ENCODE measurements around the gene TMEM178B.
"Not testable (repeated sequence)": the region's sequence is repeated elsewhere in the genome, so short reads cannot be mapped to it uniquely, and the experiment has no call there.

TMEM178B gene

DNA sequence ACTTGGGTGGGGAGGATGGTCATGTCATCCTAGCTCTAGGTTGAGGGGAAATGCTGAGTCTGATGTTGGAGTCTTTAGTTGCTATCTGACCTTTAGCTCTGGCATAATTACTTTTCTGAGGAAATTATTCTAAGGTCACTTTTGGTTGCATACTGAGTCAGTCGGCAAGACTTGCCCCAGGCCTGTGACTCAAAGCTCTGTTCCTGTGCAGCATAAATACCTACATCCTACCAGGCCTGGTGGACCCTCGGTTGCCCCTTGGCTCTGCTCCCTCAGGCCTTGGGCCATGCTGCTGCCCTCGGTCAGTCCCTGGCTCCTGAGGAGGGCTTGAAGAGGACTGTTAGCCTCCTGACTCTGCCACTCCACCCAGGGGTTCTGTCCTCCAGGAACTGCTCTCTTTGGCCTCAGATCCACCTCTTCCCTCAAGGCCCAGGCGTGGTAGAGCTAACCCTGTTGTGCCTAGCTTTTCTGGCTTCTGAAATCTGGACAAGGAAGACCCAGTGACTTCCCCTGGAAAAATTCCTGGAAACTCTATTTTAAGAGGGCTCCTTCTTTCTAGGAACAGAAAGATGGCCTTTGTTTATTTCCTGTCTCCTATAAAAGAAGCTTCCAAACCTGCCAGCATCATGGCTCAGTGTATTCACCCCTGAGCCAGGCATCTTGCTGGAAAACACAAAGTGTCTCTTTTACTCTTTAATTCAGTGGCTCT lies 71.2 kb downstream of the TMEM178B start:
- no peak for DNase-seq

DNA sequence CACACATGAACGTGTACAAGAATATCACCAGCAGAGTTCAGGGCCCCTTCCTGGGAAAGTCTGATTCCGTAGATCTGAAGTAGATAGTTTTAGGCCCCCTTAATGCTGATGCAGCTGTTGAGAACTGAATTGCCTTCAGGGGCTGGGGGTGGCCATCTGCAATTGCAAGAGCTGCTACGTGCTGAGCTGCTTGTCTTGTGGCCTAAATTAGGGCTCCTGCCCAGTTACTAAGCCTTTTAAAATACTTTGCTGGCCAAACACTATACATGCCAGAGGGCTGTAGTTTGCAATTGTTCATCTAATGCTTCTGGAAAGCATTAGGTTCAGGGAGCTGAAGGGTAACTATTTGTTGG lies 71.7 kb downstream of the TMEM178B start:
- no peak for DNase-seq

GRCh38 chr7:141147482-141147881 lies 73.6 kb downstream of the TMEM178B start:
- DNase-seq, result no peak

DNA sequence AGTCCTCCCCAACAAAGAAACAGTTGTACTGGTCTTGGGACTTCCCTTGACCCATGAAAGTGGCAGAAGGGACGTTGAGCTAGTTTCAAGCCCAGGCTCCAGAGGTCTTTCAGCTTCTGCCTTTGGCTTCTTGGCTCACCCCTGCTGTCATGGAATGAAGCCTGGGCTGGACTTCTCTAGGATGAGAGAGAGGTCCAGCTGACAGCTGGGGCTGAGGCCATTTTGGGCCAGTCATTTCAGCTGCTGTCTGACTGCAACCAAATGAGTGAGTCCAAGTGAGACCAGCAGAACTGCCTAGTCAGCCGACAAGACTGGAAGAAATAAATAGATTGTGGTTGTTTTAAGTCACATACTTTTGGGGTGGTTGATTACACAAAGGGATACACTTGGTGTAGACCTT lies 76.6 kb downstream of the TMEM178B start:
- no peak for DNase-seq

DNA sequence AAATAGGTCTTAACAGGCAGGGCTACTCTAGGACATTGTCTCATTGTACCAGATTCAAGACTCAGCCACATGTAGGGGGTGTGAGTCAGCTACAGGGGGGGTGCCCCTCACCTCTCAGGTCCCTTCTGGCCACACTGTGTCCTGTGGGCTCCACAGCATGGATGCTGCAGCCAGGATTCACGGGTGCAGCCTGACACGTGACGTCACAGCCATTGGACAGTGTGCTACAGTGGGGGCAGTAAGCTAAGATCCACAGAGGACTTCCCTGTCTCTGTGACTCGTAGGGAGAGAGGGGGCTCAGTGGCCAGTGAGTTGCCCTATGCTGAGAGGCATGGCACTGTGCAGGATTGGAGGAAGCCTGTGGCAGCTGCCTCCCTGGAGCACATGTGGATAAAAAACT lies 77.9 kb downstream of the TMEM178B start:
- no peak for DNase-seq

GRCh38 chr7:141153231-141153630 lies 79.4 kb downstream of the TMEM178B start:
- no peak for DNase-seq

DNA sequence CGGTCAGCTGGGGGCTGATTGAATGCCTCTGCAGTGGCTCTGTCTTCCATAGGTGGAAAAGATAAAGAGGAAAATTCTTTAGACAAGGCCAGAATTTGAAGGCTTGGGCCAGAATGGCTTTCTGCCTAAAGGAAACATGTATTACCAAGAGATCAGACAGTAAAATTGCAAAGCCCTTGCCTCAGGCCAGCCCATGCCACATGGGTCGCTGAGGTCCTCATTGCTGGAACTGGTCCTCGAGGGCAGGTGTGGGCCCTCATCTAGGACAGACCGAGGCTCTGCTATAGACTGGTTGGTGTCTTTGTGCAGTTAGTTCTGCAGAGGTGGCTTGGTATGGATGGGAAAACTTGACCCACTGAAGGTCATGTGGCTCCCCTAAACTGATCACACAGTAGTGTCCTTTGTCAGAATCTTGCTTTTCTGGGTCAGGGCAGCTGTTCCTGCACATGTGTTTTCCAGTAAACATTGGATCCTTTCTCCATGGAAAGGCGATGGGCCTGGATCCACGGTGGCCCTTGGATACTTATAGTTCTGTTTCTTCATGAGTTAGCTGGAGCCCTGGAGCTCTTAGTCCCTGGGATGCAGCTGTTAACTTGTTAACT lies 80.4 kb downstream of the TMEM178B start:
- DNase-seq, result no peak

DNA sequence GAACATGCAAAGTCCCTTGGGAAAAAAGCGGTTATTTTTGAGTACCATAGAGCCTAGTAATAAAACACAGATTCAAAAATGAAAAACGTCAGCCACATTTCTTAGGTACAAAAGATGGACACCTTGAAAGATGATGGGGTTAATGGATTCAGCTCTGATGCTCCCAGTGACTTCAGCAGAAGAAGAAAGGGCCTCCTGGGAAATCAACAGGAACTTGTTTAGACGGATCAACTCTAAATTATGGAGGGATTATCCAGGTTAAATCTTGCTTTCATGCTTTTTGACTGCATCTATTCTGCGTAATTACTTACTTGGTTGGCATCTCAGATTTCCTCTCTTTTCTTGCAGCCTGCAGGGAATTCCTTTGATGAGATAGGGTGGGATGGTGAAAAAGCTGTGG lies 82.5 kb downstream of the TMEM178B start:
- no peak for DNase-seq

- no peak for DNase-seq
Measured at GRCh38 chr7:141157138-141157765, 83.4 kb downstream of the TMEM178B start.

- no peak for DNase-seq
Measured at GRCh38 chr7:141158561-141158960, 84.7 kb downstream of the TMEM178B start.

GRCh38 chr7:141160246-141160860 lies 86.5 kb downstream of the TMEM178B start:
- no peak for DNase-seq

- no peak for DNase-seq
Measured at GRCh38 chr7:141161550-141162535, 88.0 kb downstream of the TMEM178B start.

GRCh38 chr7:141165521-141165920 lies 91.7 kb downstream of the TMEM178B start:
- DNase-seq, result no peak

GRCh38 chr7:141166926-141167325 lies 93.1 kb downstream of the TMEM178B start:
- DNase-seq, result no peak

DNA sequence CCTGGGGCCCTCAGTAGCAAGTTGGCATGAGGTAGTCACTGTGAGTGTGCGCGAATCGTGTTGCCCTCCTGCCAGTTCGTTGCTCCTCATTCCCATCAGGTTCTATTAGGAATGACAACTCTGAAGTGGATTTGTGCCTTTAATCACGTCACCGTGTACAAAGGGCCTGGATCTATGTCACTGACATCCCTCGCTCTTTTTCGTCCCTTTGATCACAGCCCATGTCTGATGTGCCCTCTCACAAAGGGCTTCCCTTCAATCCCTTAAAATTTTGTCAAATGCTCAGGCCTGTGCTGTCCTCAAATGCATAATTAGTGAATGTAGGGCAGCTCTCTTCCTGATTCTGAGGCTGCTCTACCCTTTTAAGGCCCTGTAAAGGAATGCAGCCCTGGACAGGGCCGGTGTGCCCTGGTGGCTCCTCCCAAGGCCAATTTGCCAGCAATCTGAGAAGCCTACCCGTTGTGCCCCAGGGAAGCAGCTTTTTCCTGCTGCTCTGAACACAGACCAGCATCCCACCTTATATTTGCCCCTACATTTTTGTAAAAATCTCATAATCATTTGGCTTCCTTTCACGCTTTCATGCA lies 93.6 kb downstream of the TMEM178B start:
- DNase-seq, result no peak

GRCh38 chr7:141169157-141169556 lies 95.3 kb downstream of the TMEM178B start:
- not testable (repeated sequence) for DNase-seq

- not testable (repeated sequence) for DNase-seq
Measured at GRCh38 chr7:141175728-141176127, 101.9 kb downstream of the TMEM178B start.

- DNase-seq, result not testable (repeated sequence)
Measured at GRCh38 chr7:141177120-141177519, 103.3 kb downstream of the TMEM178B start.

DNA sequence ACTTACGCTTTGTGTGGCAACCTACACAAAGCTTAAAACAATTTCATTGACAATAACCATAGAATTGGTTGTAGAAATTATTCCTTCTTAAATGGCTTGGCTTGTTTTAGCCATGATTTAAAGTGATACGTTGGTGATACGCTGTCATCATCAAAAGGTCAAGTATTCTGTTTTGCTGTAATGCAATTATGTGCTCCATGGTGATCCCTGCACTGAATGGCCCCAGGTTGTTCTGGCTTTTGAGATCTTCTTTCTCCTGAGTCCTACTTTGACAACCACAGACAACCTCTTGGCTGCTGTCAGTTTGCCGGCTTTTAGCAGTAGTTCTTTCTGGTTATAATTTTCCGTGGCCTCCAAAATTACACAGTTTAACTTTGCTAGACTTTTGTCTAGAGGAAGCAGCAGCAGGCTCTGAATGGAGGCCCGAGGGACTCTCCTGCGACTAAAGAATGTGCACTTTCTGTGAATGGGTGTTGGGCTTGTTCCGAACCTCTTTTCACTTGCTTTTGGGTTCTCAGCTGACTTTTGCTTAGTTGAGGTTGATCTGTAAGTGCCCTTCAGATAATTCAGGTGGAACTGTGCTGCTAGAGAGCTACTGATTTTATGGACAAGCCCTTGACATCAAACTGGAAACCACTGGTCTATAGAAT lies 104.7 kb downstream of the TMEM178B start:
- no peak for DNase-seq

- no peak for DNase-seq
Measured at GRCh38 chr7:141181812-141182211, 107.9 kb downstream of the TMEM178B start.

DNA sequence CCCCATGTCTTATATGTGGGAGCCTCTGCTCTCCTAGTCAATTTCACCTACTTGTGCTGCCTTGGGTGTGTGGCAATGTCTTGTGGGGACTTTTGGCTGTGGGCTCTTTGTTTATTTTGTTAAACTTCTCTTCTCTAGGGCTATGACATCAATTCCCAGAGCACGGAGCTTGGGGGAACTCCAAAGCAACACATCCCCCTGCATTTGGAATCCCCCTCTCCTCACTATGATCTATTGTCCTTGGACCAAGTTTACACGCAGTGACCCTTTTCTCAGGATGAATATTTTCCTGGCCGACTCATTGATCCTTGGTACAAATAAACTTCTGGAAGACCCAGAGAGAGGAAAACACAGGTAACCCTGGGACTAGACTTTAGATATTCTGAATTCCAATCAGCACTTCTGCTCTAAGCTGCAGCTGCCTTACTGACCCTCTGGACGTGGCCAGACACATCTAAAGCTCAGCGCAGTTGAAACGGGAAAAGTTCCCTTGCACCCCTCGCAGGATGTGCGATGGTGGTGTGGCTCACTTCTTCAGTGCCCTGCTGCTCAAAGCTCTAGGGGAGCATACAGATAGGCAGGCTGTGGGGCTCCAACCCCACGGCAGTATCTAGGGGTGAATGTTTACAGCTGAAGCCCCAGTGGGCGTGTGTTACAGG lies 110.8 kb downstream of the TMEM178B start:
- DNase-seq, result no peak

Data from stimulated activated CD8-positive, alpha-beta memory T cell treated with anti-CD3 and anti-CD28 coated beads, Interleukin-4, amount 100 ng/mL, for 48 hours (primary cell).